A549 (cell line): Measurements from ENCODE around the gene ROCK1.

Source experiments
- CEBPB ChIP-seq, 2 experiments: fragments of >200 bp in 1 of 2; sonication (Bioruptor Twin) in 1 of 2; formaldehyde crosslinking in 1 of 2; IDR thresholded peaks; 2 replicates each; pipeline ENCODE4 v1.6.1; 2012 to 2016
- CTCF ChIP-seq: fragments of >200 bp; sonication (Bioruptor Twin); formaldehyde crosslinking; IDR thresholded peaks from 3 replicates; pipeline ENCODE4 v1.5.1; 2016
- EP300 ChIP-seq, 2 experiments: fragments of >200 bp; sonication (Bioruptor Twin); formaldehyde crosslinking; IDR thresholded peaks; 2 replicates in 1 of 2; 3 replicates in 1 of 2; pipeline ENCODE4 v1.6.1; 2016 to 2017
- ESRRA ChIP-seq: fragments of 150-350 bp; IDR thresholded peaks from 2 replicates; pipeline ENCODE4 v1.6.1; 2014; ENCODE audit warnings: mild to moderate bottlenecking, low read length, borderline replicate concordance
- HOXA7 ChIP-seq: fragments of 250-450 bp; sonication (Bioruptor Pico); IDR thresholded peaks from 2 replicates; pipeline ENCODE4 v1.5.0; 2020; ENCODE audit warnings: mild to moderate bottlenecking, moderate library complexity
- JUN ChIP-seq, 2 experiments: fragments of >200 bp; sonication (Bioruptor Twin); formaldehyde crosslinking; IDR thresholded peaks; 2 replicates in 1 of 2; 3 replicates in 1 of 2; pipeline ENCODE4 v1.6.1; 2016 to 2017
- KDM5A ChIP-seq: fragments of 200-600 bp; sonication (generic); IDR thresholded peaks from 2 replicates; pipeline ENCODE4 v1.6.1; 2016; ENCODE audit warnings: antibody characterized with exemption, mild to moderate bottlenecking
- MAFK ChIP-seq: fragments of 450-650 bp; IDR thresholded peaks from 2 replicates; pipeline ENCODE4 v1.6.1; 2014; ENCODE audit not compliant: partially characterized antibody
- MAX ChIP-seq: IDR thresholded peaks from 2 replicates; pipeline ENCODE4 v1.6.1; 2012
- MAZ ChIP-seq: fragments of 150-350 bp; IDR thresholded peaks from 2 replicates; pipeline ENCODE4 v1.6.1; 2014; ENCODE audit warnings: antibody characterized with exemption, low read depth, low read length, borderline replicate concordance
- NFE2L2 ChIP-seq: fragments of 150-350 bp; conservative IDR thresholded peaks from 2 replicates; pipeline ENCODE4 v1.6.1; 2014; ENCODE audit warnings: low read length
- POLR2A ChIP-seq: IDR thresholded peaks from 2 replicates; pipeline ENCODE4 v1.6.1; 2012; ENCODE audit warnings: mild to moderate bottlenecking, low read length
- REST ChIP-seq: fragments of 200-600 bp; sonication (generic); IDR thresholded peaks from 2 replicates; pipeline ENCODE4 v1.6.1; 2016; ENCODE audit warnings: antibody characterized with exemption, mild to moderate bottlenecking, moderate library complexity
- USF2 ChIP-seq: fragments of 450-650 bp; IDR thresholded peaks from 2 replicates; pipeline ENCODE4 v1.6.1; 2014; ENCODE audit warnings: antibody characterized with exemption

- TF ChIP-seq CTCF (no peak), EP300 (IDR thresholded peaks at IDR 0.05) (no peak), USF2 (no peak), REST (no peak), NFE2L2 (no peak), POLR2A (no peak), MAZ (no peak), KDM5A (no peak), MAX (no peak), HOXA7 (CRISPR knock-in tag) (no peak), ESRRA (no peak), MAFK (no peak), CEBPB (IDR thresholded peaks at IDR 0.05) (no peak), JUN (IDR thresholded peaks at IDR 0.05) (no peak)
These were observed 59.2 kb downstream of the ROCK1 start for GRCh38 chr18:21052385-21052784.
